CD14-positive monocyte (primary cell): ENCODE results near the gene CHRNB1. TPM values are rescaled to one million over a fixed set of nuclear protein-coding genes. Genes with fewer than 3 reads are reported as not detected.

ENCODE experiments used
- DNase-seq, 3 donors: peaks; one replicate each; pipeline ENCODE4 v3.0.0-alpha.2; 2011 to 2022
- H2AFZ ChIP-seq: 2 replicates; pipeline ENCODE4 v1.6.0; 2012; ENCODE audit warnings: mild to moderate bottlenecking, low read depth, low read length, inconsistent platforms; ENCODE audit not compliant: insufficient read depth, poor library complexity, severe bottlenecking
- H3K27ac ChIP-seq, 2 donors: 1 replicate in 1 of 2; 2 replicates in 1 of 2; pipeline ENCODE4 v1.5.1; 2012 to 2013; ENCODE audit warnings: low read length in 2 of 2, control low read depth in 1 of 2, inconsistent platforms in 1 of 2, low read depth in 1 of 2, mild to moderate bottlenecking in 1 of 2
- H3K27me3 ChIP-seq, 2 donors: one replicate each; pipeline versions ENCODE4 v1.6.0 to v1.6.1; 2011 to 2013; ENCODE audit warnings: low read length in 2 of 2; ENCODE audit not compliant: control insufficient read depth in 2 of 2, insufficient read depth in 2 of 2
- H3K36me3 ChIP-seq, 2 donors: replicated peaks in 1 of 2; 1 replicate in 1 of 2; 2 replicates in 1 of 2; pipeline versions ENCODE4 v1.5.1 to v1.6.1; 2012 to 2013; ENCODE audit warnings: low read length in 2 of 2, control low read depth in 1 of 2, inconsistent platforms in 1 of 2, mild to moderate bottlenecking in 1 of 2; ENCODE audit not compliant: insufficient read depth in 2 of 2, control insufficient read depth in 1 of 2
- H3K4me1 ChIP-seq, 2 donors: 1 replicate in 1 of 2; 2 replicates in 1 of 2; pipeline versions ENCODE4 v1.5.1 to v1.6.1; 2012 to 2013; ENCODE audit warnings: low read length in 2 of 2, control low read depth in 1 of 2, inconsistent platforms in 1 of 2, mild to moderate bottlenecking in 1 of 2, moderate library complexity in 1 of 2; ENCODE audit not compliant: insufficient read depth in 2 of 2, control insufficient read depth in 1 of 2
- H3K4me2 ChIP-seq: replicated peaks from 2 replicates; pipeline ENCODE3; 2012; ENCODE audit warnings: low read length, moderate library complexity, mild to moderate bottlenecking; ENCODE audit not compliant: poor library complexity, severe bottlenecking; ENCODE audit errors: extremely low read depth
- H3K4me3 ChIP-seq, 3 experiments: fragments of 200-600 bp in 1 of 3; sonication (generic) in 1 of 3; replicated peaks in 1 of 3; 1 replicate in 2 of 3; 2 replicates in 1 of 3; pipeline ENCODE4 v1.5.1; 2011 to 2013; ENCODE audit warnings: low read length in 3 of 3, mild to moderate bottlenecking in 3 of 3, control low read depth in 2 of 3, low read depth in 2 of 3, inconsistent platforms in 1 of 3, moderate library complexity in 1 of 3
- H3K79me2 ChIP-seq: 2 replicates; pipeline ENCODE4 v1.6.0; 2012; ENCODE audit warnings: mild to moderate bottlenecking, control low read depth, inconsistent platforms, low read length, moderate library complexity; ENCODE audit not compliant: insufficient read depth
- H3K9ac ChIP-seq: 2 replicates; pipeline ENCODE4 v1.6.0; 2017; ENCODE audit warnings: low read length, mild to moderate bottlenecking; ENCODE audit not compliant: insufficient read depth, poor library complexity, severe bottlenecking
- H3K9me3 ChIP-seq, 2 donors: replicated peaks in 1 of 2; 1 replicate in 1 of 2; 2 replicates in 1 of 2; pipeline versions ENCODE4 v1.5.1 to v1.6.1; 2012 to 2013; ENCODE audit warnings: low read length in 2 of 2, control low read depth in 1 of 2; ENCODE audit not compliant: control insufficient read depth in 1 of 2, insufficient read depth in 1 of 2
- H4K20me1 ChIP-seq: 2 replicates; pipeline ENCODE4 v1.6.0; 2012; ENCODE audit warnings: mild to moderate bottlenecking, low read length, control low read depth, moderate library complexity; ENCODE audit not compliant: insufficient read depth
- H3K27ac Mint-ChIP-seq, 7 donors: one replicate each; pipeline ENCODE4 v1.8.0; 2020; ENCODE audit warnings: mild to moderate bottlenecking in 7 of 7, mixed read lengths in 7 of 7, moderate library complexity in 6 of 7, inconsistent platforms in 2 of 7
- H3K27me3 Mint-ChIP-seq, 3 donors: one replicate each; pipeline ENCODE4 v1.8.0; 2021 to 2022; ENCODE audit warnings: low read depth in 3 of 3, mild to moderate bottlenecking in 3 of 3, mixed read lengths in 3 of 3, moderate library complexity in 3 of 3, inconsistent platforms in 1 of 3
- H3K36me3 Mint-ChIP-seq, 2 donors: one replicate each; pipeline ENCODE4 v1.8.0; 2020; ENCODE audit warnings: mixed read lengths in 2 of 2, inconsistent platforms in 1 of 2, mild to moderate bottlenecking in 1 of 2
- H3K4me1 Mint-ChIP-seq: one replicate; pipeline ENCODE4 v1.8.0; 2020; ENCODE audit warnings: mild to moderate bottlenecking, mixed read lengths
- H3K4me3 Mint-ChIP-seq, 2 donors: one replicate each; pipeline ENCODE4 v1.8.0; 2020; ENCODE audit warnings: mild to moderate bottlenecking in 2 of 2, mixed read lengths in 2 of 2, moderate library complexity in 1 of 2
- H3K9me3 Mint-ChIP-seq, 7 donors: one replicate each; pipeline ENCODE4 v1.8.0; 2020 to 2022; ENCODE audit warnings: mixed read lengths in 7 of 7, mild to moderate bottlenecking in 6 of 7, moderate library complexity in 6 of 7, inconsistent platforms in 2 of 7
- WGBS: methylation state at CpG from one replicate; pipeline ENCODE4 v1.1.5; 2013; ENCODE audit warnings: missing lambda C conversion rate; ENCODE audit not compliant: insufficient coverage; 5-methylcytosine and 5-hydroxymethylcytosine counted together
- intact Hi-C, 2 donors: fragments of 100-400 bp; cut with micrococcal nuclease; formaldehyde crosslinking; loops; one replicate each; pipeline versions ENCODE4 v1.15.0 to v1.15.1; 2023
- polyA plus RNA-seq, 3 donors: library from polyadenylated mRNA; depleted of rRNA in 1 of 3; unstranded in 2 of 3; stranded (reverse) in 1 of 3; fragments of 300-500 nt in 2 of 3; fragments of >200 nt in 1 of 3; fragmentation: Illumina TruSeq in 2 of 3; gene quantifications; 1 replicate in 2 of 3; 2 replicates in 1 of 3; pipeline ENCODE4 v1.2.3, GENCODE V29; 2012 to 2021
- TF ChIP-seq, protein P1 (sequence below): fragments of 200-600 bp; IDR thresholded peaks from one replicate; pipeline ENCODE4 v1.8.0; 2022; ENCODE audit warnings: antibody characterized with exemption, mild to moderate bottlenecking

The CHRNB1 gene
- polyA plus RNA-seq, 3 donors, result 9.3 to 15.7 (median 14.7) TPM

GRCh38 chr17:7407082-7407481 lies 37.8 kb upstream of the CHRNB1 start:
- Mint-ChIP-seq H3K27ac (peak overlapping the region in 1 of 7 donors; percentile 84), H3K4me1 (peaks cover 21% of the 10 kb centered on the region), H3K9me3 (peaks cover 0 to 8% (median 3%) of the 10 kb centered on the region in 7 donors), H3K27me3 (peaks cover 36 to 49% (median 46%) of the 10 kb centered on the region in 3 donors), H3K36me3 (peaks cover 0 to 5% of the 10 kb centered on the region in 2 donors), H3K4me3 (peak overlapping the region in 1 of 2 donors; percentile 71)
- peaks cover 3% of the 10 kb centered on the region for H3K79me2 ChIP-seq
- no peak overlapping the region for H3K9ac ChIP-seq
- peaks cover 4 to 37% of the 10 kb centered on the region in 2 donors for H3K27me3 ChIP-seq
- H4K20me1 ChIP-seq, result no peaks in the 10 kb centered on the region
- H3K9me3 ChIP-seq, result no peaks in the 10 kb centered on the region
- intact Hi-C loops, result loop anchor here in 1 of 2 donors (10.0 kb wide), 1 partner anchor 192 kb away; the partner anchor contains the start of genes ACADVL and DLG4
- WGBS, result 87% methylated on average over 3 of the region's 13 CpGs
- no peak overlapping the region for H2AFZ ChIP-seq
- H3K27ac ChIP-seq, result no peak overlapping the region
- H3K36me3 ChIP-seq, result no peaks in the 10 kb centered on the region
- H3K4me1 ChIP-seq, result peaks cover 13 to 24% of the 10 kb centered on the region in 2 donors
- H3K4me3 ChIP-seq, result no peak overlapping the region
- no peak for DNase-seq
- H3K4me2 ChIP-seq, result no peak overlapping the region
- TF ChIP-seq, protein P1, sequence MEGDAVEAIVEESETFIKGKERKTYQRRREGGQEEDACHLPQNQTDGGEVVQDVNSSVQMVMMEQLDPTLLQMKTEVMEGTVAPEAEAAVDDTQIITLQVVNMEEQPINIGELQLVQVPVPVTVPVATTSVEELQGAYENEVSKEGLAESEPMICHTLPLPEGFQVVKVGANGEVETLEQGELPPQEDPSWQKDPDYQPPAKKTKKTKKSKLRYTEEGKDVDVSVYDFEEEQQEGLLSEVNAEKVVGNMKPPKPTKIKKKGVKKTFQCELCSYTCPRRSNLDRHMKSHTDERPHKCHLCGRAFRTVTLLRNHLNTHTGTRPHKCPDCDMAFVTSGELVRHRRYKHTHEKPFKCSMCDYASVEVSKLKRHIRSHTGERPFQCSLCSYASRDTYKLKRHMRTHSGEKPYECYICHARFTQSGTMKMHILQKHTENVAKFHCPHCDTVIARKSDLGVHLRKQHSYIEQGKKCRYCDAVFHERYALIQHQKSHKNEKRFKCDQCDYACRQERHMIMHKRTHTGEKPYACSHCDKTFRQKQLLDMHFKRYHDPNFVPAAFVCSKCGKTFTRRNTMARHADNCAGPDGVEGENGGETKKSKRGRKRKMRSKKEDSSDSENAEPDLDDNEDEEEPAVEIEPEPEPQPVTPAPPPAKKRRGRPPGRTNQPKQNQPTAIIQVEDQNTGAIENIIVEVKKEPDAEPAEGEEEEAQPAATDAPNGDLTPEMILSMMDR, result no peak

DNA sequence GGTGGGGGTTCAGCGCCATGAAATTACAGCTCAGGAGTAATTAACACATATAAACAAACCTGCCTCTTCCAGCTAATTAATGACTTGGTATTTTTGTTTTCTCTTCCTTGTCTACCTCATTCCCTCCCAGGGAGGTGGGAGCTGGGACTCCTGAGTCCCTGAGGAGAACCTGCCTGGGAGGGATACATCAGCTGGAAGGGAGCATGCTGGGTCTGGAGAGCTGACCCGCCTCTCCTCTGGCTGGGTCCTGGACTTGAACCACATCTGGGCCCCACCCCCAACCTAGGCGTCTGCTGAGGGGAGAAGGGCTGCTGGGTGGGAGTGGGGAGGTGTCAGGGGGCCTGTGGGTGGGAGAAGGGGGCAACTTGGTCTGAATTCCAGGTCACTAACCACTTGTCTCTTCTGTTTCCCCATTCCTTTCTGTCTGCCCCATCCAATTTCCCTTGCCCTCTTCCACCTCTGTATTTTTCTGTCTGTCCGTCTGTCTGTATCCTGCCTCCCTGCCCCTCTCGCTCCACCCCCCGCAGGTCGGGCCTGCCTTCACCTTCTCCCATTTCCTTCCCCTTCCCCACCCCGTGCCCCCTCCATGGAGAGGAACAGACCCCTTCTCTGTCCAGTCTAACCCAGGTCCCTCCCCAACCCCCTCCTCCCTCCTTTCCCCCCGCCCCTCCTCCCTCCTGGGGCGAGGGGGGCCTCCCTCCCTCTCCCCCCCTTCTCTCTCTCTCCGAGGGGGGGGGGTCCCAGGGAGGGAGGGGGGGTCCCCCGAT lies 37.2 kb upstream of the CHRNB1 start, which contains the start of gene NLGN2:
Gene NLGN2 (plus strand): TSS at position 361 of the 767 bp plus-strand sequence. CDS start 411 bp downstream, outside the sequence.
- H4K20me1 ChIP-seq, result no peaks in the 10 kb centered on the region
- peaks cover 3% of the 10 kb centered on the region for H3K79me2 ChIP-seq
- H3K9ac ChIP-seq, result no peak within 1 kb of the TSS
- peaks cover 0 to 8% (median 3%) of the 10 kb centered on the region in 7 donors for H3K9me3 Mint-ChIP-seq
- intact Hi-C loops, result loop anchor here in 1 of 2 donors (10.0 kb wide), 1 partner anchor 193 kb away; the partner anchor contains the start of genes ACADVL and DLG4
- no peaks in the 10 kb centered on the region for H3K9me3 ChIP-seq
- H3K27me3 Mint-ChIP-seq, result peaks cover 36 to 49% (median 46%) of the 10 kb centered on the region in 3 donors
- H3K36me3 ChIP-seq, result no peaks in the 10 kb centered on the region
- no peak within 1 kb of the TSS for H3K27ac ChIP-seq
- peaks cover 0 to 5% of the 10 kb centered on the region in 2 donors for H3K36me3 Mint-ChIP-seq
- TF ChIP-seq, protein P1, result no peak
- 7% methylated on average over 4 of the region's 12 CpGs for WGBS
- H3K4me1 ChIP-seq, result peaks cover 12 to 22% of the 10 kb centered on the region in 2 donors
- peak within 1 kb of the TSS; percentile 11 for H3K4me2 ChIP-seq
- H3K4me1 Mint-ChIP-seq, result peaks cover 20% of the 10 kb centered on the region
- H3K4me3 Mint-ChIP-seq, result peak within 1 kb of the TSS; percentile 34 to 71
- no peak within 1 kb of the TSS for H2AFZ ChIP-seq
- H3K4me3 ChIP-seq, result no peak within 1 kb of the TSS
- peaks cover 4 to 37% of the 10 kb centered on the region in 2 donors for H3K27me3 ChIP-seq
- peak within 1 kb of the TSS in 1 of 7 donors; percentile 84 for H3K27ac Mint-ChIP-seq
- DNase-seq, result no peak
